Liver (tissue), 3 donors: ENCODE results near the gene ASAP2.

ENCODE experiments used
- FOXA1 ChIP-seq: IDR thresholded peaks from 2 replicates; pipeline ENCODE4 v1.6.1; 2016; ENCODE audit warnings: antibody characterized with exemption
- GABPA ChIP-seq, 2 donors: IDR thresholded peaks in 1 of 2; conservative IDR thresholded peaks in 1 of 2; 2 replicates each; pipeline ENCODE4 v1.6.1; 2016; ENCODE audit warnings: antibody characterized with exemption in 2 of 2, mild to moderate bottlenecking in 1 of 2, moderate library complexity in 1 of 2
- HNF4A ChIP-seq, 2 donors: conservative IDR thresholded peaks; 2 replicates each; pipeline ENCODE4 v1.6.1; 2016; ENCODE audit warnings: antibody characterized with exemption in 2 of 2, mild to moderate bottlenecking in 2 of 2
- HNF4G ChIP-seq: IDR thresholded peaks from 2 replicates; pipeline ENCODE4 v1.6.1; 2016; ENCODE audit warnings: antibody characterized with exemption
- JUND ChIP-seq, 2 donors: IDR thresholded peaks; 2 replicates each; pipeline ENCODE4 v1.6.1; 2016; ENCODE audit warnings: antibody characterized with exemption in 2 of 2
- RAD21 ChIP-seq, 2 donors: IDR thresholded peaks; 2 replicates each; pipeline ENCODE4 v1.6.1; 2016; ENCODE audit warnings: antibody characterized with exemption in 2 of 2, mild to moderate bottlenecking in 2 of 2
- RXRA ChIP-seq, 2 donors: IDR thresholded peaks; 2 replicates each; pipeline ENCODE4 v1.6.1; 2017 to 2018; ENCODE audit warnings: antibody characterized with exemption in 2 of 2, mild to moderate bottlenecking in 1 of 2
- TAF1 ChIP-seq: conservative IDR thresholded peaks from 2 replicates; pipeline ENCODE4 v1.6.1; 2016; ENCODE audit warnings: antibody characterized with exemption, mild to moderate bottlenecking
- YY1 ChIP-seq: IDR thresholded peaks from 2 replicates; pipeline ENCODE4 v1.6.1; 2016; ENCODE audit warnings: antibody characterized with exemption, mild to moderate bottlenecking
- TF ChIP-seq, protein P1 (sequence below): fragments of 150-350 bp; IDR thresholded peaks from 2 replicates; pipeline ENCODE4 v1.5.1; 2017; ENCODE audit warnings: improper control_type of control experiment, low read depth, low read length; ENCODE audit not compliant: missing input control
- TF ChIP-seq, protein P2 (sequence below): IDR thresholded peaks from 2 replicates; pipeline ENCODE4 v1.6.1; 2016; ENCODE audit warnings: antibody characterized with exemption, mild to moderate bottlenecking
- TF ChIP-seq, protein P3 (sequence below): IDR thresholded peaks from 2 replicates; pipeline ENCODE4 v1.6.1; 2016; ENCODE audit warnings: antibody characterized with exemption
- donor health status: healthy.
- donor health status: healthy.

DNA sequence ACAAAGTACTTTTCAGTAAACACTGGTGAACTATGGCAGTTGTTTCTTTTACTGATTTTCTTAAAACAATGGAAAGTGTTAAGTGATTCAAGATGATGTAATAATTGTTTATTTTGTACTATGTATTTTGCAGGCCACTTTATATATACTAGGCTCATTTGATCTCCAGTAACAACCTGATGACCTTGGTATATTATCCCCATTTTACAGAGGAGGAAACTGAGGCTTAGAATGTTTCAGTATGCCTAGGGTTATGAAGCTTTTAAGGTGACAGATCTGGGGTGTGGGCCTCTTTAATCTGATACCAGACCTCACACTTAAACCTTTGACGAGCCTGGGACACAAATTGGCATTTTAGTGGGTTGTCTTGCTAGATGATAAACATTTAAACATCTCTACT is 153.5 kb downstream of the ASAP2 start:
- TF ChIP-seq TAF1 (no peak), FOXA1 (no peak), RAD21 (IDR thresholded peaks at IDR 0.05) (no peak), HNF4A (conservative IDR thresholded peaks at IDR 0.05) (no peak), YY1 (no peak), HNF4G (no peak), GABPA (IDR thresholded peaks at IDR 0.05 in 1 of 2, conservative IDR thresholded peaks at IDR 0.05 in 1 of 2) (no peak), JUND (IDR thresholded peaks at IDR 0.05) (no peak), RXRA (IDR thresholded peaks at IDR 0.05) (no peak)
- TF ChIP-seq, protein P1, sequence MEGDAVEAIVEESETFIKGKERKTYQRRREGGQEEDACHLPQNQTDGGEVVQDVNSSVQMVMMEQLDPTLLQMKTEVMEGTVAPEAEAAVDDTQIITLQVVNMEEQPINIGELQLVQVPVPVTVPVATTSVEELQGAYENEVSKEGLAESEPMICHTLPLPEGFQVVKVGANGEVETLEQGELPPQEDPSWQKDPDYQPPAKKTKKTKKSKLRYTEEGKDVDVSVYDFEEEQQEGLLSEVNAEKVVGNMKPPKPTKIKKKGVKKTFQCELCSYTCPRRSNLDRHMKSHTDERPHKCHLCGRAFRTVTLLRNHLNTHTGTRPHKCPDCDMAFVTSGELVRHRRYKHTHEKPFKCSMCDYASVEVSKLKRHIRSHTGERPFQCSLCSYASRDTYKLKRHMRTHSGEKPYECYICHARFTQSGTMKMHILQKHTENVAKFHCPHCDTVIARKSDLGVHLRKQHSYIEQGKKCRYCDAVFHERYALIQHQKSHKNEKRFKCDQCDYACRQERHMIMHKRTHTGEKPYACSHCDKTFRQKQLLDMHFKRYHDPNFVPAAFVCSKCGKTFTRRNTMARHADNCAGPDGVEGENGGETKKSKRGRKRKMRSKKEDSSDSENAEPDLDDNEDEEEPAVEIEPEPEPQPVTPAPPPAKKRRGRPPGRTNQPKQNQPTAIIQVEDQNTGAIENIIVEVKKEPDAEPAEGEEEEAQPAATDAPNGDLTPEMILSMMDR: no peak
- TF ChIP-seq, protein P2, sequence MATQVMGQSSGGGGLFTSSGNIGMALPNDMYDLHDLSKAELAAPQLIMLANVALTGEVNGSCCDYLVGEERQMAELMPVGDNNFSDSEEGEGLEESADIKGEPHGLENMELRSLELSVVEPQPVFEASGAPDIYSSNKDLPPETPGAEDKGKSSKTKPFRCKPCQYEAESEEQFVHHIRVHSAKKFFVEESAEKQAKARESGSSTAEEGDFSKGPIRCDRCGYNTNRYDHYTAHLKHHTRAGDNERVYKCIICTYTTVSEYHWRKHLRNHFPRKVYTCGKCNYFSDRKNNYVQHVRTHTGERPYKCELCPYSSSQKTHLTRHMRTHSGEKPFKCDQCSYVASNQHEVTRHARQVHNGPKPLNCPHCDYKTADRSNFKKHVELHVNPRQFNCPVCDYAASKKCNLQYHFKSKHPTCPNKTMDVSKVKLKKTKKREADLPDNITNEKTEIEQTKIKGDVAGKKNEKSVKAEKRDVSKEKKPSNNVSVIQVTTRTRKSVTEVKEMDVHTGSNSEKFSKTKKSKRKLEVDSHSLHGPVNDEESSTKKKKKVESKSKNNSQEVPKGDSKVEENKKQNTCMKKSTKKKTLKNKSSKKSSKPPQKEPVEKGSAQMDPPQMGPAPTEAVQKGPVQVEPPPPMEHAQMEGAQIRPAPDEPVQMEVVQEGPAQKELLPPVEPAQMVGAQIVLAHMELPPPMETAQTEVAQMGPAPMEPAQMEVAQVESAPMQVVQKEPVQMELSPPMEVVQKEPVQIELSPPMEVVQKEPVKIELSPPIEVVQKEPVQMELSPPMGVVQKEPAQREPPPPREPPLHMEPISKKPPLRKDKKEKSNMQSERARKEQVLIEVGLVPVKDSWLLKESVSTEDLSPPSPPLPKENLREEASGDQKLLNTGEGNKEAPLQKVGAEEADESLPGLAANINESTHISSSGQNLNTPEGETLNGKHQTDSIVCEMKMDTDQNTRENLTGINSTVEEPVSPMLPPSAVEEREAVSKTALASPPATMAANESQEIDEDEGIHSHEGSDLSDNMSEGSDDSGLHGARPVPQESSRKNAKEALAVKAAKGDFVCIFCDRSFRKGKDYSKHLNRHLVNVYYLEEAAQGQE: no peak
- TF ChIP-seq, protein P3, sequence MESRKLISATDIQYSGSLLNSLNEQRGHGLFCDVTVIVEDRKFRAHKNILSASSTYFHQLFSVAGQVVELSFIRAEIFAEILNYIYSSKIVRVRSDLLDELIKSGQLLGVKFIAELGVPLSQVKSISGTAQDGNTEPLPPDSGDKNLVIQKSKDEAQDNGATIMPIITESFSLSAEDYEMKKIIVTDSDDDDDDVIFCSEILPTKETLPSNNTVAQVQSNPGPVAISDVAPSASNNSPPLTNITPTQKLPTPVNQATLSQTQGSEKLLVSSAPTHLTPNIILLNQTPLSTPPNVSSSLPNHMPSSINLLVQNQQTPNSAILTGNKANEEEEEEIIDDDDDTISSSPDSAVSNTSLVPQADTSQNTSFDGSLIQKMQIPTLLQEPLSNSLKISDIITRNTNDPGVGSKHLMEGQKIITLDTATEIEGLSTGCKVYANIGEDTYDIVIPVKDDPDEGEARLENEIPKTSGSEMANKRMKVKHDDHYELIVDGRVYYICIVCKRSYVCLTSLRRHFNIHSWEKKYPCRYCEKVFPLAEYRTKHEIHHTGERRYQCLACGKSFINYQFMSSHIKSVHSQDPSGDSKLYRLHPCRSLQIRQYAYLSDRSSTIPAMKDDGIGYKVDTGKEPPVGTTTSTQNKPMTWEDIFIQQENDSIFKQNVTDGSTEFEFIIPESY: no peak
